Left lung (tissue), 10 donors: ENCODE data around the gene NAV2. TPM values are rescaled to one million over a fixed set of nuclear protein-coding genes. Genes with fewer than 3 reads are reported as not detected.

Source experiments
- ATAC-seq: fragments of 200-7000 bp; cut with Tn5 transposase; one replicate; pipeline ENCODE4 v1.9.1; 2020; ENCODE audit warnings: moderate library complexity
- DNase-seq, 4 donors: peaks; one replicate each; pipeline ENCODE4 v3.0.0-alpha.2; 2013 to 2020
- H3K27ac ChIP-seq, 2 donors: fragments of 200-600 bp; sonication (generic) in 1 of 2; one replicate each; pipeline versions ENCODE4 v1.5.0 to v1.8.0; 2020 to 2021
- H3K27me3 ChIP-seq, 2 donors: fragments of 200-600 bp; sonication (generic) in 1 of 2; one replicate each; pipeline versions ENCODE4 v1.5.0 to v1.8.0; 2020 to 2021
- H3K36me3 ChIP-seq, 2 donors: fragments of 200-600 bp; sonication (generic) in 1 of 2; one replicate each; pipeline versions ENCODE4 v1.5.0 to v1.8.0; 2020 to 2021
- H3K4me1 ChIP-seq, 2 donors: fragments of 200-600 bp; one replicate each; pipeline ENCODE4 v1.8.0; 2021
- H3K4me3 ChIP-seq, 2 donors: fragments of 200-600 bp; sonication (generic) in 1 of 2; one replicate each; pipeline versions ENCODE4 v1.5.0 to v1.8.0; 2020 to 2021; ENCODE audit warnings: mild to moderate bottlenecking in 1 of 2
- H3K9me3 ChIP-seq, 2 donors: fragments of 200-600 bp; sonication (generic) in 1 of 2; one replicate each; pipeline versions ENCODE4 v1.5.0 to v1.8.0; 2020 to 2021
- intact Hi-C, 2 donors: fragments of 100-400 bp; cut with DNase I; formaldehyde crosslinking; loops; one replicate each; pipeline versions ENCODE4 v1.11.2 to v1.14.2; 2022
- polyA plus RNA-seq, 6 donors: library from polyadenylated mRNA; unstranded; fragments of 120-200 nt; gene quantifications; one replicate each; pipeline ENCODE4 v1.2.1, GENCODE V29; 2013; ENCODE audit not compliant: insufficient read length in 6 of 6
- total RNA-seq, 2 donors: library from RNA; stranded (reverse); fragmentation: NEBNext Ultra II Directional; extraction: Animal tissue kit (Norgen Biotek cat#: 25700); gene quantifications; one replicate each; pipeline ENCODE4 v1.2.1, GENCODE V29; 2021
- TF ChIP-seq, protein P1 (sequence below), 2 donors: fragments of 200-600 bp; sonication (generic) in 1 of 2; IDR thresholded peaks; one replicate each; pipeline versions ENCODE4 v1.5.0 to v1.8.0; 2021; ENCODE audit warnings: antibody characterized with exemption in 2 of 2
- donor health status: DM: no; HTN: yes; CAD: no.
- donor health status: DM: no; HTN: no; CAD: no.

NAV2 gene
- total and polyA plus RNA-seq, 8 donors, result 18.0 to 59.9 (median 23.1) TPM

DNA sequence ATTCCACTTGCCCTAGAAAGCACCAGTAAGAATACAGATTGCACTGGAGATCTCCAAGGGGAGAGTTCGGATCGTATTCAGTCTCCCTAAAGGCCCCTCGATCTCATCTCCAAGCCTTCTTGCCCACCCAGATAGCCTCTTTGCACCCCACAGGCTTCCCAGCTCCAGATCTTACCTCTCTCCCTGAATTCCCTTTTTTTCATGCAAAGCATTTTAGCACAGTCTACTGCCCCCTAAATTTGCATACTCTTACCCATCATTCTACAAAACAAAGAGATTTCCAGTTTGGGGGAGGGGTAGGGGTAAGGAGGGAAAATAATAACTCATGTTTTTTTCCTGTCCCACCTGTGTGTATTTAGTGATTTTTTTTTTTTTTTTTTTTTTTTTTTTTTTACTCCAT is 105.2 kb downstream of the NAV2 start:
- TF ChIP-seq, protein P1, sequence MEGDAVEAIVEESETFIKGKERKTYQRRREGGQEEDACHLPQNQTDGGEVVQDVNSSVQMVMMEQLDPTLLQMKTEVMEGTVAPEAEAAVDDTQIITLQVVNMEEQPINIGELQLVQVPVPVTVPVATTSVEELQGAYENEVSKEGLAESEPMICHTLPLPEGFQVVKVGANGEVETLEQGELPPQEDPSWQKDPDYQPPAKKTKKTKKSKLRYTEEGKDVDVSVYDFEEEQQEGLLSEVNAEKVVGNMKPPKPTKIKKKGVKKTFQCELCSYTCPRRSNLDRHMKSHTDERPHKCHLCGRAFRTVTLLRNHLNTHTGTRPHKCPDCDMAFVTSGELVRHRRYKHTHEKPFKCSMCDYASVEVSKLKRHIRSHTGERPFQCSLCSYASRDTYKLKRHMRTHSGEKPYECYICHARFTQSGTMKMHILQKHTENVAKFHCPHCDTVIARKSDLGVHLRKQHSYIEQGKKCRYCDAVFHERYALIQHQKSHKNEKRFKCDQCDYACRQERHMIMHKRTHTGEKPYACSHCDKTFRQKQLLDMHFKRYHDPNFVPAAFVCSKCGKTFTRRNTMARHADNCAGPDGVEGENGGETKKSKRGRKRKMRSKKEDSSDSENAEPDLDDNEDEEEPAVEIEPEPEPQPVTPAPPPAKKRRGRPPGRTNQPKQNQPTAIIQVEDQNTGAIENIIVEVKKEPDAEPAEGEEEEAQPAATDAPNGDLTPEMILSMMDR (IDR thresholded peaks at IDR 0.05), result no peak
- no peak for ATAC-seq
- intact Hi-C loops, result no loop called here
- H3K4me3 ChIP-seq, result no peak overlapping the region
- H3K4me1 ChIP-seq, result peaks cover 17 to 23% of the 10 kb centered on the region in 2 donors
- H3K27ac ChIP-seq, result peak overlapping the region in 1 of 2 donors; percentile 26
- no peaks in the 10 kb centered on the region for H3K27me3 ChIP-seq
- DNase-seq, result no peak
- H3K36me3 ChIP-seq, result no peaks in the 10 kb centered on the region
- H3K9me3 ChIP-seq, result no peaks in the 10 kb centered on the region

DNA sequence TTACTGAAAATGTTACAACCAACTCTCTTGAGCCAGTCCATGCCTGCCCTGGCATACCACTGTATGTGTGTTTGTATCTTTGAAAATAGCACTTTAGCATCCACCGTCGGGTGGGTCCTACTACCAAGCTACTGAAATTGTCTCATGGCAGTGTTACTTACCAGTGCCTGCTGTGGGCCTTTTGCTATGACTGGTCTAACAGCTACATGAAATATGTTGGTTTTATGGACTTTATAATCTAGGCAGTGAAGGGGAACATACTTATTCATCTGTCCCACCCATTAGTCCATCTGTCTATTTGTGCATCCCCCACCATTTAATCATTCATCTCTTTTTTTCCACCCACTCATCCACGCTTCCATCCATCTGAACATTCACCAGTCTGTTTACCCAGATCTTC is 106.0 kb downstream of the NAV2 start:
- intact Hi-C loops, result no loop called here
- TF ChIP-seq, protein P1 (IDR thresholded peaks at IDR 0.05), result no peak
- ATAC-seq (no peak), DNase-seq (no peak)
- Histone ChIP-seq H3K4me1 (peaks cover 17 to 23% of the 10 kb centered on the region in 2 donors), H3K36me3 (no peaks in the 10 kb centered on the region), H3K9me3 (no peaks in the 10 kb centered on the region), H3K4me3 (no peak overlapping the region), H3K27me3 (no peaks in the 10 kb centered on the region), H3K27ac (no peak overlapping the region)

DNA sequence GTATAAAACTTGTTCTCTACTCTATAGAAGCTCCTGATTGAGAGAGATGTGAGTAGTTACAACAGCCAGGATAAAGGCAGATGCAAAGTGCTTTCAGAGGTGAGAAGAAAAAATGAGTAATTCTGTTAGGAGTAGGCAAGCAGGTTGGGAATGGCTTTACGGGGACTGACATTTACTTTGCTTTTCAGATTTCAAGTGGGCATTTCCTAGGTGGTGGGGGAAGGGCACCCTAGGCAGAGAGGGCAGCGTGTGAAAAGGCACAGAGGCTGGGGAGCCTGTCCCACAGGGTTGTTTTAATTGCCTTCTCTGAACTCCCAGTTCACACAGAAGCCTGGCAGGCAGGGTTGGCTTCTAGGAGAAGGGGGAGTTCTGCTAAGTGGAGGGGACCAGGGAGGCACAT is 106.5 kb downstream of the NAV2 start:
- H3K9me3 ChIP-seq, result no peaks in the 10 kb centered on the region
- no peak overlapping the region for H3K4me3 ChIP-seq
- peak overlapping the region in 1 of 2 donors; percentile 56 for H3K27ac ChIP-seq
- H3K36me3 ChIP-seq, result no peaks in the 10 kb centered on the region
- H3K27me3 ChIP-seq, result no peaks in the 10 kb centered on the region
- TF ChIP-seq, protein P1 (IDR thresholded peaks at IDR 0.05), result no peak
- intact Hi-C loops, result no loop called here
- DNase-seq, result peak in 1 of 4 donors; percentile 62
- H3K4me1 ChIP-seq, result peaks cover 17 to 23% of the 10 kb centered on the region in 2 donors
- ATAC-seq, result peak; percentile 33

DNA sequence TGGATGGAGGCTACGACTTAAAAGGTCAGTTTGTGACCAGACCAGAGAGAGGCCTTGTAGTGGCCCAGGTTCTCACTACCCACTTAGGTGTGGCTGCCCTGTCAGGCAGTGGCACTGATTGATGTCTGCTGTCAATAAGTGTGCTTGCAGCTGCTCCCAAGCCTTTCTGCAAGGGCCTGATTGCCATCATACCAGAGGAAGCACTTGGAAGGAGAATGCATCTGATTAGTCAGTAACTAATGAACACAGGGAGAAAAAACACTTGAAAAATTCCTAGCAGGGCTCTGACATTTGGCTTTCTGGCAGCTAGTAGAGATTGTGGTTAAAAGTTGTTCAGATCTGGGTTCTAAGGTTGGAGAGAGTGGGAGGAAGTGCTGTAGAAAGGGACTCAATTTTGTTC is 107.5 kb downstream of the NAV2 start:
- no peaks in the 10 kb centered on the region for H3K27me3 ChIP-seq
- peaks cover 17 to 23% of the 10 kb centered on the region in 2 donors for H3K4me1 ChIP-seq
- no peaks in the 10 kb centered on the region for H3K36me3 ChIP-seq
- no peak overlapping the region for H3K4me3 ChIP-seq
- no peaks in the 10 kb centered on the region for H3K9me3 ChIP-seq
- peak overlapping the region; percentile 51 to 56 for H3K27ac ChIP-seq
- TF ChIP-seq, protein P1 (IDR thresholded peaks at IDR 0.05), result no peak
- peak; percentile 66 for ATAC-seq
- intact Hi-C loops, result no loop called here
- DNase-seq, result peak in 2 of 4 donors; percentile 51 to 53

DNA sequence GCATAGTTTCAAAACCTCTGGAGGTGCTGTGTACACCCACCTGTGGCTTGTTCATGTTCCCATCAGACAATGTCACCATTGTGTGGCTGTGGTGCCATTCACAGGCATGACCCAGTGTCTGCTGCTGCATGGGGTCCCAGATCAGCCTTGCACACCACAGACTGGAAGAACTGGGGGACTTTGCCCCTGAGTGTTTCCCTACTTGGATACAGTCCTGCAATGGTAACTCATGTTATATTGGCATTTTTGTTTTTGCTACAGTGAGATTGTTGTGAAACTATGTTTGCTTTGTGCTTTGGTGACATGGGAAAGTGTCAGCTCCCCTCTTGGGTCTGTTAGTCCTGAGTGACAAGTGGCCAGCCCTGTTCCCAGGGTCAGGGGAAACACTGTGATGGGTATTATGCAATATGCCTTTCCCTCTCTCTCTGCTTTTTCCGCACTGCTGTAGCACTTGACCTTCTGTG is 108.8 kb downstream of the NAV2 start:
- no peaks in the 10 kb centered on the region for H3K9me3 ChIP-seq
- no peaks in the 10 kb centered on the region for H3K36me3 ChIP-seq
- DNase-seq (peak in 1 of 4 donors; percentile 58), ATAC-seq (peak; percentile 30)
- H3K27me3 ChIP-seq, result no peaks in the 10 kb centered on the region
- intact Hi-C loops, result no loop called here
- peak overlapping the region in 1 of 2 donors; percentile 15 for H3K27ac ChIP-seq
- peaks cover 17 to 22% of the 10 kb centered on the region in 2 donors for H3K4me1 ChIP-seq
- TF ChIP-seq, protein P1 (IDR thresholded peaks at IDR 0.05), result no peak
- no peak overlapping the region for H3K4me3 ChIP-seq
